SIG-M5 treated with dmso at 0.1 percent for 504 hours (cell line): Measurements from ENCODE around the gene ITGAD.

Source experiments
- DNase-seq: peaks from one replicate; lab custom pipeline; 2025; ENCODE audit not compliant: unreplicated experiment; lab: John Stamatoyannopoulos, UW

The ITGAD gene

DNA sequence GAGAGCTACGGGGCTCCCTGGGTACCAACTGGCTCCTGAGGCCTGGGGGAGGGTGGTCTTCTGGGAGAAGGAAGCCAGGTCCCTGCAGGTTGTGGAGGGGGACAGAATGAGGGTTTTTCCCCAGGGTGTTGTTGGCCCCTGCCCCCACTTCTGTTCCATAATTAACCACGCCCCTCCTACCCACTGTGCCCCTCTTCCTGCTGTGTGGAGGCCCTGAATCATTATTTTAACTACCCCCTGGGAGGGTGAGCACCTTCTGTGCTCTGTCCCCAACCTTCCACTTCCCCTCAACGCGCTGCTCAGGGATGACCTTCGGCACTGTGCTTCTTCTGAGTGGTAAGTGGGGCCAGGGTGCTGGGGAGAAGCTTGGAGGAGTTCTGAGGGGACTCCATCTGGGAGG, at the start of gene ITGAD:
Gene ITGAD (plus strand): TSS at position 280 of the 400 bp plus-strand sequence. CDS start 26 bp downstream, at position 306.
- no peak for DNase-seq

DNA sequence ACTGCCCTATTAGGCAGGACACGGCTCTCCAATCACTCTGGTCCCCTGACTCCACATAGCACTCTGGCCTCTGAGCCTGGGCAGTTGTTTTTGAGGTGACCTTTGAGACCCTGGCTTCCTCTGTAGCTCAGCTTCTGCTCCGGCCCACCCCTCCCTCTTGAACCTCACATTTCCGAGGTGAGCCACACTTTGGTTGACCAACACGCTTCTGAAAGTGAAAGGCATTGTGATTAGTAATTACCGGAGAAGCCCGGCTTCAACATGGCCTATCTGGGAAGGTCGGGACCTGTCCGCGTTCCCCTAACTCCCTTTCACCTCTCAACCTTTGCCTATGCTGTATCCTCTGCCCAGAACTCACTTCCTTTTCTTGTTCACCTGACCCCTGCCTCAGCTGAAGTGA, 48.4 kb upstream of the ITGAD start:
- DNase-seq, result no peak

DNA sequence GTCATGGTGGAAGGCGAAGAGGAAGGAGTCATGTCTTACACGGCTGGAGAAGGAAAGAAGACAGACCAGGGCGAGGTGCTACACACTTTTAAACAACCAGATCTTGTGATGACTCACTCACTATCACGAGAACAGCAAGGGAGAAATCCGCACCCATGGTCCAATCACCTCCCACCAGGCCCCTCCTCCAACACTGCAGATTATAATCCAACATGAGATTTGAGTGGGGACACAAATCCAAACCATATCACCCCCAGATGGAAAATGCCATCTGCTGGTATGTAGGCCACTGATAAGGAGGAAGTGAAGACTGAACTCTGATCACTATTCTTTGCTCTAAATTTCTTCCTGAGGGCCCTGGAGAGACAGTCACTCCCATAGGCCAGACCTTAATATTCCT, 45.7 kb upstream of the ITGAD start:
- no peak for DNase-seq

DNA sequence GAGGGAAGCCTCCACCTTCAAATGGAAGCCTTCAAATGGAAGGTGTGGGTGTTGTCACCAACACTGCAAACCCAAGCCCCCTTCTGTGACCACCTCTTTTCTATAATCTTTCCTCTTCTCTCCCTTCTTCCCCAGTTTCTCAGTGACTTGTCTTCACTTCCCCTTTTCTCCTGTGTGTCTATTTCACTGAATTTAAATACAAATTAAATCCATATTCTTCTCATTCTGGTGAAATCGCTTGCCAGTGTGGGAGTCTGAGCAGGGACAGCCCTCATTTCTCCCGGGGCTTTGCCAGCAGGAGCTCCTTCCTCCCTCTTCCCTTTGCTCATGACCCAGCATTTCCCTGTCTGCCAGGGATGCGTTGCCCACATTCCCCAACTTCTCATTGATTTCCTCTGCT, 44.6 kb upstream of the ITGAD start:
- DNase-seq, result peak; percentile 64

DNA sequence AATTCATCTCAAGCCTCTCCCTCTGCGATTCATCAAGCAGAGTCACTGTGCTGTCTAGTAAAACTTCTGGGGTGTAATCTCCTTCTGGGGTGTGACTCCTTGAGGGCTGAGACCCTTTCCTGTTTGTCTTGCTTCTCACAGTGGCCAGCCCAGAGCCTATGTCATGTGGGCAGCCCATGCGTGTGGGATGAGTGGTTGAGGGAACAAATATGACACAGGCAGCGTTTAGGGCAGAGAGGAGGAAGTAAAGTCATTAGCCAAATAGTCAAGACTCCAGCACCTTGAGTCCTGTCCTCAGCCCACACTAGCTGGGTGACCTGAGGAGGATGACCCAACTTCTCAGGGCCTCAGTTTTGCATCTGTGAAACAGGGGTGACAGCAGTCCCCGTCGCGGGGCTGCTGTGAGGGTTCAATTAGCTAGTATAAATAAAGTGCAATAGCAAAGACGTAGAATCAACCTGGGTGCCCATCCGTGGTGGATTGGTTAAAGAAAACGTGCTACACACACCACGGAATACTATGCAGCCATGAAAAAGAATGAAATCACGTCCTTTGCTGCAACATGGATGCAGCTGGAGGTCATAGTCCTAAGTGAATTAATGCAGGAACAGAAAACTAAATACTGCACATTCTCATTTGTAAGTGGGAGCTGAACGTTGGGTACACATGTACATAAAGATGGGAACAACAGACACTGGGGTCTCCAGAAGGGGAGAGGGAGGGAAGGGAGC, 42.7 kb upstream of the ITGAD start:
- DNase-seq, result peak; percentile 15

DNA sequence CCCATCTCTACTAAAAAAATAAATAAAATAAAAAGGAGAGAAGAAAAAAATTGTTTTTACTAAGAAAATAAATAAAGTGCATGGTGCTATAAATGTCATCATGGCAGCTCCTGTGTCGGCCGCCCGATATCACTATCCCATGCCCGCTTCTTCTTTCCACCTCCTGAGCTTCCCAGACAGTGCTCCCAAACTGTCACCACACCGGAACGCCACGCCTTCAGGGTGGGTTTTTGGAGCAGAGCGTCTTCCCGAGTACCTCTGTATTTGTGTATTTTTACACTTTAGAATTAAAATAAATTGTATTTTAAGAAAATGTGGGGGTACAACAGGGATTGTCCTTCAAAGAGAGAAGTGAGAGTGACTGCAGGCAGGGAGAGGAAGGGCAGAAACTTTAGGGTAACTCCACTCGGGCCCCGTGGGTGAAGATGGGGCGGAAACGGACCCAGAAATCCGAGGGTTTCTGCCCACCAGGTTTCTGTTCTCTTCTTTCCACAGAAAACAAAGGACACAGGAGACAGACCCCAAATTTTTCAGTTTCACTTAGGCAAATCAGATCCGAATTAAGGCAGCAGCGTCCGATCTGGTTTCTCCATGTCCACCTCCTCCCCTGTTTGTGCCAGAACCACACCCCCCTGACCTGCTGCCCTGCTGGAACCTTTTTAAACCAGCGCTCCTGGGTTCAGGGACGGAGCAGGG, 41.7 kb upstream of the ITGAD start:
- no peak for DNase-seq

DNA sequence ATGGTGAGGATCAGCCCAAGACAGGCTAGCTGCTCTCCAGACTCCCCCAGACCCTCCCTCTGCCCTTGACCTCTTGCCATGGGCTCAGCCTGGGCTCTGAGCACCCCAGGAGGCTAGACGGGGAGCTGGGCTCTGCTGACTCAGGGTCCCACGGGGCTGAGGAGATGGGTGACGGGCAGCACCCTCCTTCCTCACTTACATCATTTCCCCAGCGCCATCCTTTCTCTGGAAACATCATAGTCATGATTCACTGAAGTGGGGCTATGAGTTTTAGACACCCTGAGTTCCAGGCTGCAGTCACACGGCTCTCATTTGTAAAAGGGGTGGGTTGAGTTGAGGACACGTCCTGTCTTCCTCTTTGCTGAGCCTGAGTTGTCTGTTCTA, 41.2 kb upstream of the ITGAD start:
- peak; percentile 56 for DNase-seq

DNA sequence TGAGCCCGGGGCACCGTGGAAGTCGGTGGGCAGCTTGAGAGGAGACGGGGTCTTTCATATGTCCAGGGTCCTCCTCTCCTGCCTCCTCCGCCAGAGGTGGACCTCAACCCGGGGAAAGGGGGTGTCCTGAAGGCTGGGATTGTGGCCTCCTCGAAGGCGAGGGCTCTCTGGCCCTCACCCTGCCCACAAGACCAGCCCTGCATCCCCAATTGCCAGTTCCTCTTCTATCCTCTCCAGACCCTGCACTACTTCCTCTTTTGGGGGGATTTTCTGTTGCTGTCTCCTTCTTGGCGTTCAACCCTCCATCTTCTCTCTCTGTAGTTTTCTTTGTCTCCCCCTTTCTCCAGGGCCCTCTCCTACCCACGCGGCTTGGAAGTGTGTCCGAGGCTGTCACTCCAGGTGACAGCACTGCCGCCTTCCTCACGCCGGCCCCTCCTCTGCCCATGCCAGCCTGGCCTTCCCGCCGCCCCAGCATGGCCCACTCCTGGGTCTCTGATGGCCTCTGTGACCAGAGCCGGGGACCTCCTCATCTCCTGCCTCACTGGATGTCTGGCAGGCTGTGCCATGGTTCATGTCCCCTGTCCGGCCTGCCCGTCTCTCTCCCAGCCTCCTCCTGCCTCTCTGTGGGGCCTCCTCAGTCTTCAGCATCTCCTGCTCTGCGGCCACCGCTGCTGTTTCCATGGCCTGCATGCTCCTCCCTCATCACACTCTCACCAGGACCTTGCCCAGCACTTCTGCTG, 40.6 kb upstream of the ITGAD start:
- DNase-seq, result peak; percentile 89

DNA sequence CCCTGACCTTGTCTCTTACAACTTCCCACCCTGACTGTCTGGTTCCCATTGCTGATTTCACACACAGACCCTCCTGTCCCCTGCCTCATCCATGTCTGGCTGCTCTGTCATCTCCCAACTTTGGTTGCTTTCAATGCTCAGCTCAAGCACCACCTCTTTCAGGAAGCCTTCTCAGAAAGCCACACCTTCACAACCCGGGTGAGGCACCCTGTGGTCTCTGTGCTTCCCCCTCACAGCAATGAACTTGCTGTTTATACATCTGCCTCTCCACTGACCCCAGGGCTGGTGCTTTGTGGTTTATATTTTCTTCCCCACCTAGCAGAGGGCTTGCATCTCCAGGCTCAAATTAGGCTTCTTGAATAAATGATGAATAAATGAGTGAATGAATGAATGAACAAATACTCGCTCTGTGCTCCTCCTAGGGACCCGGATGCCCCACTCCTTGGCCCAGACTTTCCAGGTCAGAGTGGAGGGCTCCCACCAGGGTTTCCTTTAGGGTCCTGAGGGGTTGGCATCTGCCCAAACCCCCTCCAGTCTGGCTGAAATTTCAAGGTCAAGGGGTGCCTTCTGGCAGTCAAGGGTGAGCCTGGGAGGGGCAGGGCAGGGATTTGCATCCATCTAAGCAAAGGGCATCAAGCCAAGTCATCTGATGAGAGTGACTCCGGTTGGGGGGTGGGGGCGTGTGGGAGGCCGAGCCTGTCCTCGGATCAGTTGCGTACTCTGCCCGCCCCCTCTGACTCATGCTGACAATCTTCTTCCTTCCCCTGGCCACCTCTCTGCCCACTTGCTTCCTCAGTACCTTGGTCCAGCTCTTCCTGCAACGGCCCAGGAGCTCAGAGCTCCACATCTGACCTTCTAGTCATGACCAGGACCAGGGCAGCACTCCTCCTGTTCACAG, 38.5 kb upstream of the ITGAD start, which contains the start of gene ITGAX:
Gene ITGAX (plus strand): TSS at position 783 of the 898 bp plus-strand sequence. CDS start 79 bp downstream, at position 862.
- peak; percentile 87 for DNase-seq

DNA sequence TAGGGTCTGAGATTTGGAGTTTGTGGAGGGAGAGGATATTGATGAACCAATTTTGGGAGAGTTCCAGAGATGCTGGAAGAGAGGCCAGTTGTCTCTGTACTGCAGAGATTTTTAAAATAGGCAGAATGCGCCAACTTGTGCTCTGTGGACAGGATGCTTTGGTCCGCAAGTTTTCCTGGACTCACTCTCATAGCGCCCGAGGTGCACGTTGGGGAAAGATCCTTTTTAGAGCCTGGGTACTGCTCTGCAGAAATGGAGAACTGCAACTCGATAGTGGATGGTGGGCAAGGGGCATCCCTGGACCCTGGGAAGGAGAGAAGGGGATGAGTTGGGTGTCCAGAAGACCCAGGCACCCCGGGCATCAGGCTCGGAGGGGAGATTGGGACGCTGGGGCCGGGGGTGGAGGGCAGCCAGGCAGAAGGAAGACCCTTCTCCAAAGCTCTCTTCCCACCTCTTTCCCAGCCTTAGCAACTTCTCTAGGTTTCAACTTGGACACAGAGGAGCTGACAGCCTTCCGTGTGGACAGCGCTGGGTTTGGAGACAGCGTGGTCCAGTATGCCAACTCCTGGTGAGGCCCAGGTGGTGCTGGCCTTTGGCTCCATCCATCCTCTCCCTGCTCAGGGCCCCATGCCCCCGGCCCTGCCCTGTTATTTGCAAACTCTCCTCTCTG, 37.6 kb upstream of the ITGAD start:
- DNase-seq, result no peak

DNA sequence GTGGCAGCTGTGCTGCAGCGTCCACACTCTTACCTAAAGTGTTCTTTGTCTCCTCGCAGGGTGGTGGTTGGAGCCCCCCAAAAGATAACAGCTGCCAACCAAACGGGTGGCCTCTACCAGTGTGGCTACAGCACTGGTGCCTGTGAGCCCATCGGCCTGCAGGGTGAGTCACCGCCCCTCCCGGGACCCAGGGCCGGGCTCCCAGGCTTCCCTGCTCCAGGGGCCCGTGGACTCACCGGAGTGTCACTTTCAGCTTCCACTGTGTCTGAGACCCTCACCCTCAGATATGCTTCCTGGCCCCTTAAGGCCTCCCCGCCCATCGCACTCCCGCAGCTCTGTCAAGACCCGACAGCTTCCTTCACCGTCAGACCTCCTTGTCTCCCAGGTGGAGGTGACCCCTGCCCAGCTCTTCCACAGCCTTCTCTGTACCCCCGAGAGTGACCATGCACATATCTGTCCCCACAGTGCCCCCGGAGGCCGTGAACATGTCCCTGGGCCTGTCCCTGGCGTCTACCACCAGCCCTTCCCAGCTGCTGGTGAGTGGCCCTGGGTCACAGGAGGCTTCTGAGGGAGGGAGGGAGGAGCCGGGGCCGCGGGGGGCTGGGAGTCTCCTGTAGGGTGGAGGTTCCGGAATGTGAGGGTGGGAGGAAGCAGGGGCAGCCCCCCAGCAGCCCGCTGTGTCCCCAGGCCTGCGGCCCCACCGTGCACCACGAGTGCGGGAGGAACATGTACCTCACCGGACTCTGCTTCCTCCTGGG, 36.4 kb upstream of the ITGAD start:
- DNase-seq, result no peak

DNA sequence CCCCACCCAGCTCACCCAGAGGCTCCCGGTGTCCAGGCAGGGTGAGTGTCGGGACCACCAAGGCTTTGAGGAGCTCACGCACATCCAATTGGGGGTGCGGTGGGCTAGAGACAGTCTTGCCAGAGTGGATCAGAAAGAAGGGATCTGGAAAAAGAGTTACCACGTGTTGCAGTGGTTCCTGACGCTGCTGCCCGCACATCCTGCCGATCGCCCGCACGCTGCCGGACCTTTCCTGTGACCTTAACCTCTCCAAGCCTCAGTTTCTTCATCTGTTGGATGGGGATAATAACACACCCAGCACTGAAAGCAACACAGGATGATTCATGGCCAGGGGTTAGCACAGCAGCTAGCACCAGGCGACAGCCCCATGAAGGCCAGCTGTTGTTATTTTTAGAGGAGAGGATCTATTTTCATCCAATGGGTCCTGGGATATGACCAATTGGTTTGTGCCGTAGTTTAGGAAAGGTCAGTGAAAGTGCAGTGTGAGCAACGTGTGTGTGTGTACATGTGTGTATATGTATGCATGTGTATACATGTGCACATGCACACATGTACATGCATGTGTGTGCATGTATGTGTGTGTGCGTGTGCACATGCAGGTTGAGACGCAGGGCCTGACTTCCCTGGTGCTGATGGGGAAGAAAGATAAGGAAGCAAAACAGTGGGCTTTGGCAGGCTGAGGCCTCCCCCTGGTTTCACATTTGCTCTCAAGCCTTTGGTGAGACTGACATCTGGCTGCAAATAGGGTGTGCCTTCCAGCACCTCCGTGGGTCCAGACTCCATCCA, 35.6 kb upstream of the ITGAD start:
- peak; percentile 11 for DNase-seq

DNA sequence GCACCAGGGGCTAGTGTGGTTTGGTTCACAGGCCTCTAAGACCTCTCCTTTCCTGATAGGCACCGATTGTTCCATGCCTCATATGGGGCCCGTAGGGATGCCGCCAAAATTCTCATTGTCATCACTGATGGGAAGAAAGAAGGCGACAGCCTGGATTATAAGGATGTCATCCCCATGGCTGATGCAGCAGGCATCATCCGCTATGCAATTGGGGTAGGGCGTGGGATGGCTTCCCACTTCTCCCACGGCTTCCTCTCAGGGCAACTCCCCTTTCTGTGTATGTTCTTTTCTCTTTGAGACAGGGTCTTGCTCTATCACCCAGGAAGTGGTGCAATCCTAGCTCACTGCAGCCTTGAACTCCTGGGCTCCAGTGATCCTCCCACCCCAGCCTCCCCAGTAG, 32.9 kb upstream of the ITGAD start:
- peak; percentile 13 for DNase-seq

DNA sequence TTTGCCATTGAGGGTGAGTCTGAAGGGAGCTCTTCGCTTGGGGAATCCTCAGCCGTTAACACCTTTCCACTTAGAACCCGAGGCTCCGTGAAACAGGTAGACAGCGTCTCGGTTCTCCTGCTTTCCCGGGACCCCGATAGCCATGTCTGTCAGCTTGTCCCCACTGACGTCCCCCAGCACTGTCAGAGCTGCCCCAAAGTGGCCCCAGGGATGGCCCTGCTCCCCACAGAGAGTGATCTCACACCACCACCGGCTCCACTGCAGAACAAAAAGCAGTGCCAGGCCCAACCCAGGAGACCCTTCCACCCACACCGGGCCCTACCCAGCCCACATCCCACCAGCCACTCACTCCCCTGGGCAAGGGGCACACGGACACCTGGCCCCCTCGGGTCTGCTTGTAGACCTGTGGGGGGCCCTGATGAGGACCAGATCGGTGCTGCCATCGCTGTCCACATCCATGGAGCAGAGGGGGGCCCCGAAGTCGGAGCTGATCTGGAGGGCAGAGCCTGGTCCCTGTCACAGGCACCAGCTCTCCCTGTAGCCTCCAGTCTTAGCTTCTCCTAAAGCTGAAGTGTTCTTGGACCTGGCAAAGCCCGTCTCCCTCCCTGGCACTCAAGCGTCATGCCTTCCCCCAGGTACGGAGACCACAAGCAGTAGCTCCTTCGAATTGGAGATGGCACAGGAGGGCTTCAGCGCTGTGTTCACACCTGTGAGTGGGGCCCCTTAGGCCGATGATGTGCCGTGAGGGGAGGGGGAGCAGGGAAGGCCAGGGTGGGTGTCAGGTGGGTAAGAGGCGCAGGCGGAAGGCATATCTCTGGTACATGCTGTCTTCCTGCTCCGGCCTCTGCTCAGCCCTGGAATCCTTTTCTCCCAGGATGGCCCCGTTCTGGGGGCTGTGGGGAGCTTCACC, 31.7 kb upstream of the ITGAD start:
- no peak for DNase-seq

DNA sequence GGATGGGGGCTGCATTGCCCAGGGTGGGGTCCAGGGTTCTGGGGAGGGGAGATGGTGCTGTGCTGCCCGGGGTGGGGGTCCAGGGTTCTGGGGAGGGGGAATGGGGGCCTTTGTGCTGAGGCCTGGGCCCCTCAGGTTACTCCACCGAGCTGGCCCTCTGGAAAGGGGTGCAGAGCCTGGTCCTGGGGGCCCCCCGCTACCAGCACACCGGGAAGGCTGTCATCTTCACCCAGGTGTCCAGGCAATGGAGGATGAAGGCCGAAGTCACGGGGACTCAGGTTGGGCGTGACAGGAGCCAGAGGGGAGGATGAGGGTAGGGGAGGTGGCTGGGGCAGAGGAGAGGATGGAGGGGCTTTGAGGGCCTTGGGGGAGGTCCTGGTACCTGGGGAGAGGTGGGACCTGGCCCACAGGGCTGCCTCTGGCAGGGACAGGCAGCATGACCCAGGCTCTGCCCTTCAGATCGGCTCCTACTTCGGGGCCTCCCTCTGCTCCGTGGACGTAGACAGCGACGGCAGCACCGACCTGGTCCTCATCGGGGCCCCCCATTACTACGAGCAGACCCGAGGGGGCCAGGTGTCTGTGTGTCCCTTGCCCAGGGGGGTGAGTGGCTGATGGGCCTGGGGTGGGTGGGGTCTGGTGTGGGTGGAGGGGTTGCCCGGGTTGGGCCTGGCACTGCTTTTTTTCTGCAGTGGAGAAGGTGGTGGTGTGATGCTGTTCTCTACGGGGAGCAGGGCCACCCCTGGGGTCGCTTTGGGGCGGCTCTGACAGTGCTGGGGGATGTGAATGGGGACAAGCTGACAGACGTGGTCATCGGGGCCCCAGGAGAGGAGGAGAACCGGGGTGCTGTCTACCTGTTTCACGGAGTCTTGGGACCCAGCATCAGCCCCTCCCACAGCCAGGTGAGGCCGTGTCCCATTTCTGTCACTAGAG, 30.4 kb upstream of the ITGAD start:
- no peak for DNase-seq

DNA sequence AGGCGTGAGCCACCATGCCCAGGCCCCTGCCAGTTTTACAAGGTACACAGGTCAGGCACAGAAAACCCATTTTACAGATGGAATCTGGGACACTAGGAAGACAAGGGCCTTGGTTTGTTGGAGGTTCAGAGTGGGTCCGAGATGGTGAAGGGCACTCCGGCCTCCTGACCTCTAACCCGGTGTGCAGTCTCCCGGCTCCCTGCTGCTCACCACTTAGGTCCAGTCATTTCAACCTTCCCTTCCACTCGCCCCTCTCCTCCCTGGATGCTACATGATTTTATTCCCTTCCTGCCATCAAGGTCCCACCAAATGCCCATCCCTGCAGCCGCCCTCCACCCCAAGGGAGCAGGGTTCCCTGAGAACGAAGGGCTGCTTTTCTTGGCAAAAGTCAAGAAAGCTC, 29.4 kb upstream of the ITGAD start:
- no peak for DNase-seq

DNA sequence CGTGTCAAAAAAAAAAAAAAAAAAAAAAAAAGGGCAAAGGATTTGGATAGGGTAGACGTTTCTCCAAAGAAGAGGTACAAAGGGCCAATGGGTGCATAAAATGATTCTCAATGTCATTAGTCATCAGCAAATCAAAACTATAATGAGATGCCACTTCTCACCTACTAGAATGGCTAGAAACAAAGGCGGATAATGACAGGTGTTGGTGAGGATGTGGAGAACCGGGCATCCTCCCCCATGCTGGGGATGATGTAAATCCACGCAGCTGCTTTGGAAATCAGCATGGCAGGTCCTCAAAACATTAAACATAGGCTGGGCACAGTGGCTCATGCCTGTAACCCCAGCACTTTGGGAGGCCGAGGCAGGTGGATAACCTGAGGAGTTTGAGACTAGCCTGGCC, 28.7 kb upstream of the ITGAD start:
- DNase-seq, result no peak
